ENCODE measurements around the gene SERPING1. TPM values are rescaled to one million over a fixed set of nuclear protein-coding genes. Genes with fewer than 3 reads are reported as not detected.

SERPING1 gene
- total RNA-seq, 3 donors from 2014 or later (not counting 1 experiment from before 2014, with no cell fraction given), result 0.50 TPM; not detected in 2

- H3K27ac Mint-ChIP-seq, result peak overlapping the region in 1 of 2 donors; percentile 75
- TF ChIP-seq CTCF (IDR thresholded peaks at IDR 0.05), result no peak
- Histone ChIP-seq H3K27ac (ENCODE audit: low read length) (no peak overlapping the region), H3K27me3 (ENCODE audit: control insufficient read depth, insufficient read depth, low read length) (peaks cover 16% of the 10 kb centered on the region), H3K9me3 (ENCODE audit: control insufficient read depth, insufficient read depth, low read length) (no peaks in the 10 kb centered on the region), H3K4me1 (ENCODE audit: control insufficient read depth, insufficient read depth, low read length) (peaks cover 24% of the 10 kb centered on the region), H3K36me3 (ENCODE audit: control insufficient read depth, insufficient read depth, low read length) (no peaks in the 10 kb centered on the region), H3K4me3 (ENCODE audit: low read length) (no peak overlapping the region)
- peak overlapping the region; percentile 89 for H3K4me3 Mint-ChIP-seq
- H3K27me3 Mint-ChIP-seq (ENCODE audit: low read depth in 2 of 2), result peaks cover 32 to 33% of the 10 kb centered on the region in 2 donors
- peaks cover 9 to 19% of the 10 kb centered on the region in 2 donors for H3K4me1 Mint-ChIP-seq
- DNase-seq, result peak in 1 of 2 donors; percentile 23
- intact Hi-C loops (cut with micrococcal nuclease), result loop anchor here (2.0 kb wide), 1 partner anchor 183 kb away; no protein-coding TSS in a partner anchor
- H3K36me3 Mint-ChIP-seq, result no peaks in the 10 kb centered on the region
- H3K9me3 Mint-ChIP-seq, result no peaks in the 10 kb centered on the region
- peak in 2 of 3 donors; percentile 3 to 19 for ATAC-seq
- WGBS (ENCODE audit: insufficient coverage), result 36% methylated on average over 10 of the region's 15 CpGs
Observed at GRCh38 chr11:57639321-57640067, 42.0 kb downstream of the SERPING1 start.

- H3K9me3 Mint-ChIP-seq, result no peaks in the 10 kb centered on the region
- H3K27ac Mint-ChIP-seq, result peak overlapping the region in 1 of 2 donors; percentile 4
- peaks cover 18% of the 10 kb centered on the region for H3K27me3 ChIP-seq (ENCODE audit: control insufficient read depth, insufficient read depth, low read length)
- H3K4me1 Mint-ChIP-seq, result peaks cover 9 to 19% of the 10 kb centered on the region in 2 donors
- no peak overlapping the region for H3K4me3 ChIP-seq (ENCODE audit: low read length)
- no peaks in the 10 kb centered on the region for H3K36me3 ChIP-seq (ENCODE audit: control insufficient read depth, insufficient read depth, low read length)
- H3K27ac ChIP-seq (ENCODE audit: low read length), result no peak overlapping the region
- 80% methylated on average over 9 of the region's 9 CpGs for WGBS (ENCODE audit: insufficient coverage)
- no peak for DNase-seq
- no peak for TF ChIP-seq CTCF (IDR thresholded peaks at IDR 0.05)
- ATAC-seq, result no peak
- peaks cover 24% of the 10 kb centered on the region for H3K4me1 ChIP-seq (ENCODE audit: control insufficient read depth, insufficient read depth, low read length)
- no peaks in the 10 kb centered on the region for H3K36me3 Mint-ChIP-seq
- H3K9me3 ChIP-seq (ENCODE audit: control insufficient read depth, insufficient read depth, low read length), result no peaks in the 10 kb centered on the region
- intact Hi-C loops (cut with micrococcal nuclease), result loop anchor here (2.0 kb wide), 1 partner anchor 183 kb away; no protein-coding TSS in a partner anchor
- peaks cover 27 to 32% of the 10 kb centered on the region in 2 donors for H3K27me3 Mint-ChIP-seq (ENCODE audit: low read depth in 2 of 2)
- H3K4me3 Mint-ChIP-seq, result no peak overlapping the region
Observed at GRCh38 chr11:57640068-57640800, 42.7 kb downstream of the SERPING1 start.

- Mint-ChIP-seq H3K36me3 (no peaks in the 10 kb centered on the region), H3K27ac (peak overlapping the region in 1 of 2 donors; percentile 4), H3K4me1 (peaks cover 12 to 22% of the 10 kb centered on the region in 2 donors), H3K9me3 (no peaks in the 10 kb centered on the region), H3K4me3 (no peak overlapping the region), H3K27me3 (ENCODE audit: low read depth in 2 of 2) (peaks cover 31 to 41% of the 10 kb centered on the region in 2 donors)
- peaks cover 25% of the 10 kb centered on the region for H3K27me3 ChIP-seq (ENCODE audit: control insufficient read depth, insufficient read depth, low read length)
- peaks cover 28% of the 10 kb centered on the region for H3K4me1 ChIP-seq (ENCODE audit: control insufficient read depth, insufficient read depth, low read length)
- ATAC-seq (peak in 2 of 3 donors; percentile 25 to 32), DNase-seq (peak in 1 of 2 donors; percentile 71)
- intact Hi-C loops (cut with micrococcal nuclease), result loop anchor here (1.0 to 2.0 kb wide), 3 partner anchors 73 to 296 kb away; no protein-coding TSS in a partner anchor
- H3K27ac ChIP-seq (ENCODE audit: low read length), result no peak overlapping the region
- WGBS (ENCODE audit: insufficient coverage), result 67% methylated on average over 7 of the region's 7 CpGs
- H3K9me3 ChIP-seq (ENCODE audit: control insufficient read depth, insufficient read depth, low read length), result no peaks in the 10 kb centered on the region
- TF ChIP-seq CTCF (IDR thresholded peaks at IDR 0.05), result peak; percentile 31
- no peaks in the 10 kb centered on the region for H3K36me3 ChIP-seq (ENCODE audit: control insufficient read depth, insufficient read depth, low read length)
- no peak overlapping the region for H3K4me3 ChIP-seq (ENCODE audit: low read length)
Observed at GRCh38 chr11:57641011-57641807, 43.7 kb downstream of the SERPING1 start.

All from natural killer cell (primary cell).